GM20431 (cell line): ENCODE measurements around the gene FDCSP.
"Not testable (repeated sequence)": the region's sequence is repeated elsewhere in the genome, so short reads cannot be mapped to it uniquely, and the experiment has no call there.

Source experiments
- in situ Hi-C: fragments of 300-500 bp; cut with MseI, MboI; formaldehyde crosslinking; loops from one replicate; pipeline ENCODE4 v1.15.0; 2020; ENCODE audit warnings: low sequenced_read_pairs; ENCODE audit not compliant: unreplicated experiment

The FDCSP gene

DNA sequence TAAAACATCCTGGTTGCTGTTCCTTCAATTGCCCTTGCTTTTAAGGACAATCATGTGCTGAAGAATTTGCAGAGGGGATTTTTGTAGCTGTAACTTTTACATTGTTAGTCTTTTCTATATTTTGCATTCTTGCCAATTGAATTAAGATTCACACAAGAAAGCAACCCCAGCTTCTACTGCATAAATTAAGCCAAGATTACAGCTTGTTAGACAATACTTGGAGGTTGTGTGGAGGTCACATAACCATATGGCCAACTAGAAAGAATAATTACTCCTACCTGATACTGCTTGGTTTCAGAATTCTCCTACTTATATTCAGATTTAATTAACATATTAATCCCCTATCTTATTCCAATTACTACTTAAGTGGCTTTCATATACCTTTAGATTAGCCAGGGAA lies 4.1 kb upstream of the FDCSP start:
- in situ Hi-C loops, result not testable (repeated sequence)

DNA sequence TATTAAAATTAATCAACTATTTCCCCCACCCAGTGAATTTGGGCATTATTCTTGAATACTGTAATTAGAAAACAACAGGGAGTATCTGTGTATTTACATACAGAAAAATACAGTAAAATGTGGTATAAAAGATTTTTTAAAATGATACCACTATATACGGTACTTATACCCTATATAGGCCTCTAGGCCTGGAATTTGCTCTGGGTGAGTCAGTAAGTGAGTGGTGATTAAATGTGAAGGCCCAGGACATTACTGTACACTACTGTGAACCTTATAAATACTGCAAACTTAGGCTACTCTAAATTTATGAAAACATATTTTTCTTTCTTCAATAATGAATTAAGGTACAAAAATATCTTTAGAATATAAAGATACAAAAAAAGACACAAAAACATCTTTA lies 10.2 kb downstream of the FDCSP start:
- in situ Hi-C loops, result no loop called here

DNA sequence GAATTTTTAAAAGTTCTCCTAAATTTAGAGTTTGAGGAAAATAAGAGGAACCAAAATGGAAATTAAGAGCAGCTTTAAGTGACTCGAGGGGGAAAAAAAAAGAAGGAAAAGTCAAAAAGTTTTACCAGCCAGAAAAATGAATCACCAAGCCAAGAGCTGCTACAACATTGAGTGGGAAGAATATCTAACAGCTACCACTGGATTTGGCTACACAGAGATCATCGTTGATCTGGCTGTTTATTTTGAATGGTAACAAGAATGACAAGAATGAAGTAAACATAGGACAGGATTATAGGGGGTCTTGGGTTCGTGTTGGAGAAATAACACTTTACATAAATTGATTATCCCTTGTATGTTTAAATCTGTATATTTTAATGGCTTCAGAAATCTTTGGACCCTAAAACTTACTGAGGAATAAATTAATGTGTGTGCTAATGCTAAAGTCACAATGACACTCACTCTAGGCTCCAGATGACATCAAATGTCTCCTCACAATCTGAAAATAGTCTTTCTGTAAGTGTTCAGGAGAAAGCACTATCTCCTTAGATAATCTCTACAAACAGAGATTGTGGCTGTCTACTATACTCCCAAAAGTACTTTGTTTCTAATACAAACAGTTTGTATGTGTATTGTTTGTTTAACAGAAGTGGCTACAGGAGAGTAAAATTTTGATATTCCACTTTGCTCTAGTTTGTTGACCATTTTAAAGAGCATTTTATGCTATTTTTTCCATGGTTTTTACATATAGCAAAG lies 13.4 kb downstream of the FDCSP start:
- in situ Hi-C loops, result no loop called here

DNA sequence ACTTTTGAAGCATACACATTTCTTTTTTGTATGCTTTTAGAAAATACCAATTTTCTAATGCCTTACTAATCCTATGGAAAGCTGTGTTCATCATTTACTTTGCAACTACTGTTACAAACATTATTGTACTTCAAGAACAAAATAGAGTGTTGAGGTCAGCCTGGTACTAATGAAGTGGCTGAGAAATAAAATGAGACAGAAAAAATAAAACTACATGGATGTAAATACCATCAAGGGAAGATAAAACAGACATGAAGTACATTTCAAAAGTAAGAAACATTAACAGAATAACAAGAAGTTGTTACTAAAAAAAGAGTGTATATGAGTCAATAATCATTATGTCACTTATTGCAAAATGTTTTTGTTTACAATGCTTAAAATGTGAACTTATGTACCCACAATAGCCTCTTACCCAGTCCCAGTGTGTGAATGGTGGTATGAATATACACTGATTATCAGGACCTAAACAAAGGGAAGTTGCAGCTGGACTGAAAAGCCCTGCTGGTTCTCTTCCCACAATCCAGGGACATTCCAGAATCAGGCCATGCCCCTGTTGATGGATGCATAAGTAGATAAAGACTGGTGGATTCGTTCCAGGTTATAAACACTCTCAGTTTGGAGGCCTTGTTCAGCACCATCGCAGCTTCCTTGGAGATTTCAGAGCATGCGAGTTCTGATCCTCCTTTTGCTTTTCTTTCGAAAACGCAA lies 14.1 kb downstream of the FDCSP start:
- in situ Hi-C loops, result no loop called here

DNA sequence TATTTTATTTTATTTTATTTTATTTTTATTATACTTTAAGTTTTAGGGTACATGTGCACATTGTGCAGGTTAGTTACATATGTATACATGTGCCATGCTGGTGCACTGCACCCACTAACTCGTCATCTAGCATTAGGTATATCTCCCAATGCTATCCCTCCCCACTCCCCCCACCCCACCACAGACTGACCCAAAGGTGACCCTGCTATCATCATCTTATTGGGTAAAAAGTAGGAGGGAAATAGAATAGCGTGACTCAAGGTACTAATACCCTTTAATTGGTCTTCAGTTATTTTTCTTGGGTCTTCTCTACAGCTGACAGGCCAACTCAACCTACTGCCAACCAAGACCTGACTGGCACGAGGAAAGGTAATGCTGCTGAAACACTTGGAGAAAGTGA lies 16.4 kb downstream of the FDCSP start, which contains the start of gene CSN3:
Gene CSN3 (plus strand): TSS at position 301 of the 400 bp plus-strand sequence. CDS start 2,223 bp downstream, outside the sequence.
- in situ Hi-C loops, result not testable (repeated sequence)

DNA sequence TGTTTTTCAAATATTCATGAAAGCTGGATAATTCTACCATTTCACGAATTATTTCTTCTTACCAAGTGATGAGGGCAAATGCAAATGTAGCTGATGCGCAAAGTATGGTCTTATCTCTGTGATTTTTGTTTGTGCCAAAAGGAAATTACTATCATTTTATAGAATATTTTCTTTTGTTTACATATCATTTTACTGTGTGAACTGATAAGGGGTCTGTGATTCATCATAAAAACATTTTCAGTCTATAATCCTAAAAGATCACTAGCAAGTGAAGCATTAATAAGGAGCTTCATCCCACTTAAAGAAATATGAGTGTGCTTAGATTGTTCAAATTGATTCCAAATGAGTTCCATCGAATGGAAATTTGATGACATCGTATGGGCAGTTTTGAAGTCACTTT lies 17.2 kb downstream of the FDCSP start:
- in situ Hi-C loops, result no loop called here

DNA sequence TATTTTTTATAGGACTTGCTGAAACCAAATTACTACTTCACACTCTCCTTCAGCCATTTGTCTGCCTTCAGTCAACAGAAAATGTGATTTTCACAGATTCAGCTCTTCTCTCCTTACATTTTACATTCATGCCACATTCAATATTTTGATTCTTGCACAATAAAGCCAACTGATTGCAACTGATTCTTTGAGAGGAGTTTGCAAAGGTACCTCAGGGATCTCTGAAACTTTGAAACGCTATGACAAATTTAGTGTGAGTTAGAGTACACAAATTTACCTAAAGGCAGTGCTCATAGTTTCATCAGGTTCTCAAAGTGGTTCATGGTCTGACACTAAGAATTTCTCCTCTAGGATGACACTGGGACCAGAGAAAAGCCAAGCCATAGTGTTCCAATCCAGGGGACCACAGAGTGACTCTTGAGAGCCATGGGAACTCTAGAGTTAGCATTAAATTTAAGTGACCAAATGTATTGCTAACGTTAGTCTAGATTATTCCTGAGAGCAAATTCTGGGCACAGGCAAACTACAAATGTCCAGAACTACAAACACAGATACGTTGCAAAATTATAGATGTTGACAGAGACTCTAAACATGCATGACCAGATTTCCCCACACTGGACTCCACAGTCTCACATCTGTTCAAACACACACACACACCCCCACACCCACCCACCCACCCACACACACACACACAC lies 25.5 kb downstream of the FDCSP start:
- in situ Hi-C loops, result no loop called here

DNA sequence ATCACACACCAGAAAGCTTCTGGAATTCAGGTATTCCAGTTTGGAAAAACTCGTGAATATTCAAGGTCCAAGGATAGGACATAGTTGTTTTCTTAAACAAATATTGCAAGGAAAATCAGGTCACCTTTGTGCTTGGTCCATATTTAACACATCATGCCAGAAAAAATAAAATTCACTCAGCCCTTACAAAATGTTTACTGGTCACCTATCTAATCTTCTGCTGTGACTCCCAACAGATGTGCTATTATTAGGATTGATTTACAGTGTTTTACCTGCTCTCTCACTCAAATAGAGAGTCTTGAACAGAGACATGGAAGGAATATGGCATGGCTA lies 26.0 kb downstream of the FDCSP start:
- in situ Hi-C loops, result no loop called here

DNA sequence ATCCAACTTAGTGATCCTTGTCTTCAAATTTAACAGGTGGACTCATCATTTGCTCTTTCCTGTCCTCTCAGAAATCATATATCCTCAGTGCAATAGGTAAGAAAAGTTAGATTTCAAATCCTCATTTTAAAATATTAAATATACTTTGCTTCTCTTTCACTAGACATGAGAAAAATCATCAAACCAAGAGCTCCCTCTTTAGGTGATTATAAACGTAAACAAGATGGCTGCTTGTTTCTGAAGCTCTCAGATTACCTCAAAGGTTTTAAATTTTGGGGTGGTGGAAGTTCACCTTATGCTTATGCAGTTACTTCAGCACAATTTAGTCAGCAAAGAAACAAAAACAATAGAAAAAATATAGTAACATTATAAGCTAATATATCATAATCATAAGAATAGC lies 43.8 kb downstream of the FDCSP start:
- in situ Hi-C loops, result no loop called here

DNA sequence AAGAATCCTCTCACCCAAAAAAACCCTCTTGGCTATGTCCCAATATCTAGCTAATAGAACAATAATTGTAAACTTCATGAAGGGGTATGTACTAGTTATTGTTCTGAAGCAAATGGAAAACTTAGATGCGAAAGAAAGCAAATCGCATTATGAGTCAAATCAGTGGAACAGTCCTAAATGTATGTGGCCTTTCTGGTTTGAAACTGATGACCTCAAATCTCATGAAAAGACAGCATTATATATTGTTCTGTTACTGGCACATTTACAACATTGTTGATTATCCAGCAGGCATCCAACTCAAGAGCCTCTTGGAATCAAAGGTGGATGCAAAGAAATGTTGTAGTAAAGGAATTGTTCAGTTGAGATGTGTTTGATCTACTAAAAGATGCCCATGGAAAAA lies 51.2 kb downstream of the FDCSP start:
- in situ Hi-C loops, result no loop called here

DNA sequence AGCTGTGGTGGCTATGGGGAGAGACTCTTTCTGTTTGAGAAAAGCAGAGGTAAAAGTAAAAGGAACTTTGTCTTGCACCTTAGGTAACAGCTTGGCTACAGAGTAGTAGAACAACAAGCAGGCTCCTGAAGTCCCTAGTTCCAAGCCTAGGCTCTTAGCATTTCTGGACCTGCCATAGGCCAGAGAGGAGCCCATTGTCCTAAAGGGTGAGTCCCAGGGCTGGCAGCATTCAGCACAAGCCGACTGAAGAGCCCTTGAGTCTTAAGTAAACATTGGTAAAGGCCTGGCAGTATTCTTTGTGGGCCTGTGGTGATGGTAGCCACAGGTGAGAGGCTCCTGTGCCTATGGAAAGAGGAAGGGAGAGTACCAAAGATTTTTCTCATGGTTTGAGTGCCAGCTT lies 54.6 kb downstream of the FDCSP start:
- in situ Hi-C loops, result no loop called here
